D721Med (cell line): Measurements from ENCODE around the gene ESPN.

Experiments
- DNase-seq: peaks from one replicate; pipeline ENCODE4 v3.0.0; 2011; ENCODE audit warnings: low spot score; ENCODE audit not compliant: insufficient read length
- FAIRE-seq: peaks from 2 replicates; lab custom pipeline; 2011; peaks lifted over from hg19 to GRCh38; lab: Jason Lieb, UNC
- TF ChIP-seq, protein P1 (sequence below): IDR thresholded peaks from 2 replicates; pipeline ENCODE4 v1.5.1; 2012; ENCODE audit warnings: mild to moderate bottlenecking, control low read depth; ENCODE audit not compliant: insufficient read depth; ENCODE audit errors: missing control alignments

Gene ESPN

DNA sequence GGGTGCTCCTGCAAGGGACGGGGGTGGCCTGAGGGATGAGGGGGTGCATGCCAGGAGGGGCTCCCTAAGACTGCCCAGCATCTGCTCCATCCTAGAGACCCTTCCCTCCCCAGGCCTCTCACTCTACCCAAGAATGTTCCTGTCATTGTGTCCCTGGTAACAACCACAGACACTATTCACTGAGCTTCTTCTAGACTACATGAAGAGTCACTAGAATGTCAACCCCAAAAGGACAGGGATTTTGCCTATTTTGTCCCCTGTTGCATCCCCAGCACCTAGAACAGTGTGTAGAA lies 38.5 kb downstream of the ESPN start:
- TF ChIP-seq, protein P1, sequence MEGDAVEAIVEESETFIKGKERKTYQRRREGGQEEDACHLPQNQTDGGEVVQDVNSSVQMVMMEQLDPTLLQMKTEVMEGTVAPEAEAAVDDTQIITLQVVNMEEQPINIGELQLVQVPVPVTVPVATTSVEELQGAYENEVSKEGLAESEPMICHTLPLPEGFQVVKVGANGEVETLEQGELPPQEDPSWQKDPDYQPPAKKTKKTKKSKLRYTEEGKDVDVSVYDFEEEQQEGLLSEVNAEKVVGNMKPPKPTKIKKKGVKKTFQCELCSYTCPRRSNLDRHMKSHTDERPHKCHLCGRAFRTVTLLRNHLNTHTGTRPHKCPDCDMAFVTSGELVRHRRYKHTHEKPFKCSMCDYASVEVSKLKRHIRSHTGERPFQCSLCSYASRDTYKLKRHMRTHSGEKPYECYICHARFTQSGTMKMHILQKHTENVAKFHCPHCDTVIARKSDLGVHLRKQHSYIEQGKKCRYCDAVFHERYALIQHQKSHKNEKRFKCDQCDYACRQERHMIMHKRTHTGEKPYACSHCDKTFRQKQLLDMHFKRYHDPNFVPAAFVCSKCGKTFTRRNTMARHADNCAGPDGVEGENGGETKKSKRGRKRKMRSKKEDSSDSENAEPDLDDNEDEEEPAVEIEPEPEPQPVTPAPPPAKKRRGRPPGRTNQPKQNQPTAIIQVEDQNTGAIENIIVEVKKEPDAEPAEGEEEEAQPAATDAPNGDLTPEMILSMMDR = no peak
- FAIRE-seq = no peak
- no peak for DNase-seq

DNA sequence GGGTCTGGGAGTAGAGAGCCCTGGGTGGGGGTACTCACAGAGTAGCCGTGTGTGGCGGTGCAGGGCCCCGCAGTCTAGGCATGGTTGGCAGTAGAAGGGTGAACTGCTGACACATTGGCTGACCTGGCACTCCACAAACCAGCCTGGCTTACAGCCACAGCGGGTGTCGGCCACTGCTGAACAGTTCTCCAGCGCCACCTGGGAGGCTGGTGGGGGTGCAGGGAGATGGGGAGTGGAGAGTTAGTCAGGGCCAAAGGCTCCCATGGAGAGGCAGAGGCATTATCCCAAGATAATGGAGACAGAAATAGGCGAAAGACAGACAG lies 39.9 kb downstream of the ESPN start:
- DNase-seq = no peak
- no peak for FAIRE-seq
- TF ChIP-seq, protein P1 = no peak

DNA sequence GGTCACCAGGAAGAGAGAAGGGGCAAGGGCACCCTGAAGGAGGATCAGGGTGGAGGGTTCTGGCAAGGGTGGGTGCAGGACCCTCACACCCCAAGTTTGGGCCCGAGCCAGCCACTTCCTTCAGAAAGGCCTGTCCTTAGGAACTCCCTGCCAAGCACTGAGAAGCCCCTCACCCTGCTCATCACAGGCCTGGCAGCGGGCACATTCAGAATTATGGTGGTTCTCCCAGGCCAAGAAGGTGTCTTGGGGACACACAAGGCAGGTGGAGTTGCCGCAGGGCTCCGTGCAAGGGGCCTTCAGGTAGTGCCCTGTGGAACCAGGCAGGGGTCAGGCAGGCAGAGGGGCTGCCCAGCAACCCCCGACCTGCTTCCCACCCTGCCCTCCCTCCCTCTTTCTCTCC lies 40.3 kb downstream of the ESPN start:
- DNase-seq (no peak), FAIRE-seq (no peak)
- TF ChIP-seq, protein P1 = no peak

DNA sequence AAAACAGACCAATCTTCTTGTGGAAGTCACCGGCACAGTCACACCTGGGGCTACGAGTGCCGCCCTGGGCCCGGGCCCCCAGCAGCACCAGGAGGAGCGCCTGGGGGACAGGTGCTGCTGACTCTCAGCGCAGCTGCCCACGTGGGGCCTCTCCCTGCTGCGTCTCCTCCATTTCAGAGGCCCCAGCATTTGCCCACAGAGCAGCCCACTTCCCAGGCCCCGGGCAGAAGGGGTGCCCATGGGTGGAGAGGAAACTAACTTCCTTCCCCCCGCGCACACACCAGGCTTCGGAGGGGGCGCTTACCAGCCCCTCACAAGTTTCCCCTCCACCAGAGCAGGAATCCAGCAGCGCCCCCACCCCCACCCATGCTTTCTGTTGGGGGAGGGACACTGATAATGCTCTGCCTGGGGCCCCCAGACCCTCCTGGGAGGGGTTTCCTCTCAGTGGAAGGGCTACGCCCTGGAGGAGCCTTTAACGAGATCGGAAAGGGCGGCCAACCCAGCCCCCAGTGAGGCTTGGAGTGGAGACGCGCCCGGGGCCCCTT lies 41.0 kb downstream of the ESPN start:
- FAIRE-seq = no peak
- no peak for DNase-seq
- TF ChIP-seq, protein P1 = no peak

DNA sequence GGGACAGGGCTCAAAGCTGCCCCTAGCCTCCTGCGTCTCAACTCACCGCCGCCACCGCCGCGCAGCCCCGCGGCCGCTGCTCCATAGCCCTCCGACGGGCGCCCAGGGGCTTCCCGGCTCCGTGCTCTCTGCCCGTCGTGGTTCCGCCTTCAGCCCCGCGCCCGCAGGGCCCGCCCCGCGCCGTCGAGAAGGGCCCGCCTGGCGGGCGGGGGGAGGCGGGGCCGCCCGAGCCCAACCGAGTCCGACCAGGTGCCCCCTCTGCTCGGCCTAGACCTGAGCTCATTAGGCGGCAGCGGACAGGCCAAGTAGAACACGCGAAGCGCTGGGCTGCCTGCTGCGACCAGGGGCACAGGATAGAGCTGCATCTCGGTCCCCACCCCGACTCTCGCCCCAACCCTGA lies 41.4 kb downstream of the ESPN start, which contains the start of gene TNFRSF25:
Gene TNFRSF25 (minus strand): TSS at position 151 of the 400 bp plus-strand sequence. CDS start 66 bp downstream, at position 85.
- FAIRE-seq (no peak), DNase-seq (no peak)
- TF ChIP-seq, protein P1 = no peak

DNA sequence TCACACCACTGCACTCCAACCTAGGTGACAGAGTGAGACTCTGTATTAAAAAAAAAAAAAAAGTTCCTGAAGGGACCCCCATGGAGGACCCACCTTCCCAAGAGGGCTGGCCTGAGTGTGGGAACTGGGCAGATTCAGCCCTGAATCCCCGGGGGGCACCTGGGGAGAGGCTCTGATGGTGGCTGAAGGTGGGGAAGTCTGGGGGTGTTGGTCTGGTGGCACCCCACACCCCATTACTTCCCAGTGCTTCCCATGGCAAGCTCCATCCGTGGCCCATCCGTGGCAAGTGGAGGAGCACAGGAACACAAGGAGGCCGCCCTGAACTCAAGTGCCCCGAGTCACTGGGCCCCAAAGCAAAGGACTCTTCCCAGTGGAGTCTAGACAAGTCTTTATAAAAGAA lies 42.2 kb downstream of the ESPN start:
- FAIRE-seq = no peak
- TF ChIP-seq, protein P1 = no peak
- no peak for DNase-seq

DNA sequence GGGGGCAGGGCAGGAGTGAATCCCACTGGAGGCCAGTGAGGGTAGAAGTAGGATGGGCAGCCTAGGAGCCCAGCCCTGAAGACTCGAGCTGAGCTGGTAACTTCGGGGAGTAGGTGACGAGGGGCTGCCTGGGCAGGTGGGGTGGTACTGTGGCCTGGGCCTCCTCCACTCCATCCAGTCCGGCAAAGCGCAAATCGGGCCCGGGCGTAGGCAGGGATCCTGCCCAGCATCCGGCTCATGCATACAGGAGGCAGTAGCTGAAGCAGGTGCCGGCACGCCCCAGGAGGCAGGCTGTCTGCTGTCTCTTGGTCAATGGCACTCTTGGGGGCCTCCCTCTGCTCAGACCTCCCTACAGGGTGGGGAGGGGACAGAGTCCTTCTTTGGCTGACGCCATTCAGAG lies 42.6 kb downstream of the ESPN start:
- no peak for FAIRE-seq
- DNase-seq = no peak
- TF ChIP-seq, protein P1 = no peak
